CD1c-positive myeloid dendritic cell (primary cell): Measurements from ENCODE around the gene DBX2.
"Not testable (repeated sequence)": the region's sequence is repeated elsewhere in the genome, so short reads cannot be mapped to it uniquely, and the experiment has no call there.

ENCODE experiments used
- DNase-seq: peaks from one replicate; pipeline ENCODE4 v3.0.0-alpha.2; 2016; ENCODE audit errors: extremely low spot score

The DBX2 gene

DNA sequence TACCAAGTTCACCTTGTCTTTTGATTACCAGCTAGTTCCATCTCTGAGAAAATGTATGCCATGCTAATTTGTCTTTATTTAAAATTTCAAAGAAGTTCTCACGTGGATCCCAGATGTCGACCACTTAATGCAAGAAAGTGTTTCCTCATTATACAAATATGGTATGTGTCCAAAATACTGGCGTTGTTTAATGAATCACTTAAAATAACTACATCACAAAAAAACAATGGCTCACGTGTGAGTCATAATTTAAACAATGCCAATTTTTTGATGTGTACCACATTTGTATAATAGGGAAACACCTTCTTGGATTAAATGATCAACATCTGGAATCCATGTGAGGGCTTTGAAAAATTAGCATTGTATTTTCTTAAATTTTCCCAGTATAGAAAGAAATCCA, 40.8 kb downstream of the DBX2 start:
- DNase-seq, result no peak

DNA sequence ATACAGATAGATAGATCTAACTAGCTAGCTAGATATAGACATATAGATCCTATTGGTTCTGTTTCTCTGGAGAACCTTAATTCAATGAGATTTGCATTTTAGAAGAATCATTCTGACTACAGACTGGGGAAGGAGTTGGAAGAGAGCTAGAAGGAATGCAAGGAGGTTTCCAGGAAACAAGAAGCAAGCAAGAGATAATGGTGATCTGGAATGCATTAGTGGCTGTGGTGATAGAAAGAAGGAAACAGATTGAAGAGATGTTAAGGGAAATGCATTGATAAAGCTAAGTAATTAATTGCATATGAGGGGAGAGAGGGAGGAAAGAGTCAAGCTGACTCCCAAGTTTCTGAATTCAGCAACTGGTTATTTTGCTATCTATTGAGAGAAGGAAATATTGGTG, 42.7 kb downstream of the DBX2 start:
- DNase-seq, result no peak

DNA sequence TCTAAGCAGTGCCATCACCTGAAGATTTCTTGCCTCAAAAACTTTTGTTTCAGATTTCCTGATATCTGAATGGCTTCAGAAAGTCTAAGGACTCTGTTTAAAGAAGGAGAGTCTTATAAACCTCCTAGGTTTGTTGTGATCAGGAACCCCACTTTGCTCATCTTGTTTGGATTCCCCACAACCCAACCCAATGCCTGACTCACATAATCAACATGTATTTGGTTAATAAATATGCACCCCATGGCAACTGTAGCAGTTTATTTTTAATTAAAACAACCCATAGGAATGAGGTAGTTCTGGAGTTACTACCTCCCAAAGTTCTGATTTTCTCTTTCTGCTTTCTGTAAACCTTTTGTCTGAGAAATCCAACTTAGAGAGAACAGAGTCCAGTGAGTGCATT, 51.5 kb downstream of the DBX2 start:
- no peak for DNase-seq

DNA sequence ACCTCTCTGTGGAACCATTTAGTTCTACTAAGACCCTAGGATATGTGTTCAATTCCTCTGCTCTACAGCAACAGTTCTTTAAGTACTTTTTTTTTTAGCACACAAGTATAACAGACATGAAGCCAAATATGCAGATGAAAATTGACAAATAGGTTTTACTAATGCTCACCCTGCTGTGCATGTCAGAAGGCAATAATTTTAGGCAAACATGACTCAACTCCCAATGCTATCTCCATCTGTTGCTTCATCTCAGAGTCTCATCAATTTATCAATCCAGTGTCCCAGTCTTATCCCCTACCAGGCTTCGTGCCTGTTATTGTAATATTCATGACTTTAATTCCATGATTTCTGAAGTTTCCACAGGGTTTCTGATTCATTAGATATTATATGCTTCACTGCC, 57.7 kb downstream of the DBX2 start:
- no peak for DNase-seq

DNA sequence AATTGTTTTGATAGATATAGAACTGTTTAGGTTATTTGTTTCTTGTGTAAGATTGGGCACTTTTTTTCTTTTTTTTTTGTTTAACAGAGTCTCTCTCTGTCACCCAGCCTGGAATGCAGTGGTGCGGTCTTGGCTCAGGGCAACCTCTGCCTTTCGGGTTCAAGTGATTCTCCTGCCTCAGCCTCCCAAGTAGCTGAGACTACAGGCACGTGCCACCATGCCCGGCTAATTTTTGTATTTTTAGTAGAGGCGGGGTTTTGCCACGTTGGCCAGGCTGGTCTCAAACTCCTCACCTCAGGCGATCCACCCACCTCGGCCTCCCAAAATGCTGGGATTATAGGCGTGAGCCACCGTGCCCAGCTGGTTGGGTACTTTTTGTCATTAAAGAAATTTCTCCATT, 66.0 kb downstream of the DBX2 start:
- not testable (repeated sequence) for DNase-seq

DNA sequence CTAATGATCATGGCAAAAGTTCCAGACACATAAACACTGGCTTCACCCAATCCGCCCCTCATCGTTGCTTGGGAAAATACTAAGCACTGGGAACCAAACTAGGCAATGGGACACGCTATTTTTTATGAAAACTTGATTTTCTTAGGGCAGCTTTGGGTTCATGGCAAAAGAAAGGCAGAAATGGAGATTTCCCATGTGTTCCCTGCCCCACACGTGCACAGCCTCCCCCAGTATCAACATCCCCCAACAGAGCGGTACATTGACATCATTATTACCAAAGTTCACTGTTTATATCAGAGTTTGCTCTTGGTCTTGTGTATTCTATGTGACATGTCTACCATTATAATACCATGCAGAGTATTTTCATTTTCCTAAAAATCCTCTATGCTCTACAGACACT, 71.0 kb downstream of the DBX2 start:
- no peak for DNase-seq

DNA sequence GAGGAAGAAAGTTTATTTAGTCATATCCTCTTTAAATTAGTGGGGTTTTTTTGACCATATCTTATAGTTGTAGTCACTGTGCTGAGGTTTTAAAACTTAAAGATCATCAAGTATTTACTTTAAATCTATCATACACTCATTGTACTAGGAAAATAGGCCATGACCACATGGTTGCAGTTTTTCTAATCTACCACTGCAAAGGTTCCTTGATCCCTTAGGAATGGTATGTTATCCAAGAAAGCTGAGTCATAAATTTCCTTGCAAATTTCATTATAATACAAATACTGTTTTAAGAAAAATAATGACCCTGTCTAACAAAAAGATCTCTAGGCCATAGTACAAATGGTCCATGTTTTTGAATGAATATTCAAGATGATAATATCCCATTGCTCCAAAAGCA, 74.7 kb downstream of the DBX2 start:
- DNase-seq, result no peak

DNA sequence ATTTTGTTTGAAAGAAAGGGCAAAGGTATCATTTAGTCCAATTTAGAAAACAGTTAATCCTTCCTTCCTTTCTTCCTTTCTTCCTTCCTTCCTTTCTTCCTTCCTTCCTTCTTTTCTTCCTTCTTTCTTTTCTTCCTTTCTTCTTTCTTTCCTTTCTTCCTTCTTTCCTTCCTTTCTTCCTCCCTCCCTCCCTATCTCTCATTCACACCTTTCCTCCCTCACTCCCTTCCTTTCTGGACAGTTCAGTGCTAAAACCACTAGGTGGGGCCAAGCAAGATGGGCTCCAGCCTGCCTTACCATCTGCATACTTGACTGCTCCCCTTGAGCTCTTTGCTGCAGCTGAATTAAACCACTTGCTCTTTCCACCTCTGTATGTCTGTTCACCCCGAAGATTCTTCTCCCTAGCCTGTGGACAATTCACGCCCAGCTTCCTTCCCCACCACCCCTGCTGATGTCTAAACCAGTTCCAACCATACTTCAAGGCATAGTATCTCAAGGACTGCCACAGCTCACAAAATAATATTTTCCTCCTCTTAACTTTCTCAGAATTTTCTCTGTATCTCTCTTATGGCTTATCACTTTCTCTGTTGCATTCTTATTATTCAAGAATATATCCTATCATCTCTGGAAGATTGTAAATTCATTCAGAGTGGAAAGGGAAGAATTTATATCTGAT, 78.0 kb downstream of the DBX2 start:
- no peak for DNase-seq

DNA sequence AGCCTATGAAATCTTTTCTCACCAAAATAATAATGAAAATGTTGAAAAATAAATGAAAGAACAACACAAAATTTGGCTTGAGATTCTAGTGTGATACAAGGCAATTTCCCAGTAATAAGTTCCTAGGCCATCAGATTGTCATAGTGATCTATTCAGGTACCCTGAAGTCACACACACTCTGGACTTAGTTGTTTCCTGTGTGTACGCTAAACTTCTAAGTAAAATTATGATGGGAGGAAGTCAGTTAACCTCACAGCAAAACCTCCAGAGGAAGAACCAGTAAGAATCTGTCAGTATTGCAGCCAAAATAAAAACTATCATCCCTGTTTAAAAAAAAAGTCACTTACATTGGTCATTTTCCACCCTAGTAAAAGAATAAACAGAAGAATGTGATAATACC, 81.9 kb downstream of the DBX2 start:
- DNase-seq, result no peak
